Vagina (tissue), 2 donors: ENCODE data around the gene CSPG4. TPM values are rescaled to one million over a fixed set of nuclear protein-coding genes. Genes with fewer than 3 reads are reported as not detected.

Experiments
- DNase-seq, 2 donors: peaks; one replicate each; pipeline ENCODE4 v3.0.0-alpha.2; 2017; ENCODE audit errors: extremely low spot score in 2 of 2
- H3K27ac ChIP-seq: fragments of 200-600 bp; sonication (generic); one replicate; pipeline ENCODE4 v1.5.1; 2019
- H3K27me3 ChIP-seq: fragments of 200-600 bp; sonication (generic); one replicate; pipeline ENCODE4 v1.5.1; 2019
- H3K36me3 ChIP-seq, 2 donors: fragments of 200-600 bp; sonication (generic); one replicate each; pipeline ENCODE4 v1.5.1; 2017 to 2019
- H3K4me1 ChIP-seq: fragments of 200-600 bp; sonication (generic); one replicate; pipeline ENCODE4 v1.5.1; 2019
- H3K4me3 ChIP-seq, 2 donors: fragments of 200-600 bp; sonication (generic); 1 replicate in 1 of 2; 2 replicates in 1 of 2; pipeline ENCODE4 v1.5.1; 2016 to 2019
- H3K9me3 ChIP-seq: fragments of 200-600 bp; sonication (generic); one replicate; pipeline ENCODE4 v1.5.1; 2019
- CTCF ChIP-seq, 3 experiments: fragments of 450-650 bp in 2 of 3; fragments of 200-600 bp in 1 of 3; sonication (generic) in 1 of 3; IDR thresholded peaks; one replicate each; pipeline ENCODE4 v1.5.1; 2017 to 2019; ENCODE audit warnings: antibody characterized with exemption in 3 of 3, mild to moderate bottlenecking in 2 of 3, moderate library complexity in 2 of 3
- POLR2A ChIP-seq, 2 donors: fragments of 450-650 bp; IDR thresholded peaks; one replicate each; pipeline ENCODE4 v1.6.1; 2017; ENCODE audit warnings: antibody characterized with exemption in 2 of 2, mild to moderate bottlenecking in 2 of 2, moderate library complexity in 2 of 2
- POLR2AphosphoS5 ChIP-seq, 2 donors: sonication (generic); formaldehyde crosslinking; IDR thresholded peaks; one replicate each; pipeline ENCODE4 v1.9.0; 2017; ENCODE audit warnings: antibody characterized with exemption in 2 of 2, mild to moderate bottlenecking in 2 of 2, low read depth in 1 of 2; ENCODE audit not compliant: insufficient read depth in 1 of 2
- intact Hi-C: fragments of 100-400 bp; cut with DNase I; formaldehyde crosslinking; loops from one replicate; pipeline ENCODE4 v1.15.1; 2023
- total RNA-seq: library from RNA; depleted of rRNA; stranded (reverse); fragments of >200 nt; gene quantifications from one replicate; pipeline ENCODE4 v1.2.3, GENCODE V29; 2016

CSPG4 gene
- total RNA-seq, 1 donor from 2014 or later: 23.1 TPM

GRCh38 chr15:75727031-75727531, 14.4 kb upstream of the CSPG4 start:
- Histone ChIP-seq H3K9me3 (no peaks in the 10 kb centered on the region), H3K4me3 (no peak overlapping the region), H3K4me1 (peaks cover 25% of the 10 kb centered on the region), H3K27me3 (no peaks in the 10 kb centered on the region), H3K36me3 (no peaks in the 10 kb centered on the region), H3K27ac (no peak overlapping the region)
- intact Hi-C loops: loop anchor here (10.0 kb wide), 1 partner anchor 1338 kb away; no protein-coding TSS in a partner anchor
- TF ChIP-seq CTCF (IDR thresholded peaks at IDR 0.05): no peak
- no peak for DNase-seq

- Histone ChIP-seq H3K4me3 (no peak overlapping the region), H3K36me3 (no peaks in the 10 kb centered on the region), H3K9me3 (no peaks in the 10 kb centered on the region), H3K27me3 (no peaks in the 10 kb centered on the region), H3K4me1 (peaks cover 17% of the 10 kb centered on the region), H3K27ac (no peak overlapping the region)
- DNase-seq: no peak
- TF ChIP-seq POLR2AphosphoS5 (IDR thresholded peaks at IDR 0.05; ENCODE audit: insufficient read depth in 1 of 2, low read depth in 1 of 2): no peak
- intact Hi-C loops: loop anchor here (10.0 kb wide), 1 partner anchor 1339 kb away; no protein-coding TSS in a partner anchor
Observed at GRCh38 chr15:75725719-75726607, 13.3 kb upstream of the CSPG4 start.

GRCh38 chr15:75725006-75725718, 12.5 kb upstream of the CSPG4 start:
- H3K36me3 ChIP-seq: no peaks in the 10 kb centered on the region
- H3K4me1 ChIP-seq: peaks cover 19% of the 10 kb centered on the region
- H3K4me3 ChIP-seq: no peak overlapping the region
- intact Hi-C loops: loop anchor here (10.0 kb wide), 1 partner anchor 1340 kb away; no protein-coding TSS in a partner anchor
- DNase-seq: no peak
- no peaks in the 10 kb centered on the region for H3K27me3 ChIP-seq
- TF ChIP-seq CTCF (IDR thresholded peaks at IDR 0.05): no peak
- TF ChIP-seq POLR2AphosphoS5 (IDR thresholded peaks at IDR 0.05; ENCODE audit: insufficient read depth in 1 of 2, low read depth in 1 of 2): no peak
- TF ChIP-seq POLR2A (IDR thresholded peaks at IDR 0.05): no peak
- H3K27ac ChIP-seq: no peak overlapping the region
- H3K9me3 ChIP-seq: no peaks in the 10 kb centered on the region

GRCh38 chr15:75723847-75724660, 11.4 kb upstream of the CSPG4 start:
- no peak for TF ChIP-seq POLR2A (IDR thresholded peaks at IDR 0.05)
- TF ChIP-seq CTCF (IDR thresholded peaks at IDR 0.05): no peak
- peak in 1 of 2 donors; percentile 39 for TF ChIP-seq POLR2AphosphoS5 (IDR thresholded peaks at IDR 0.05; ENCODE audit: insufficient read depth in 1 of 2, low read depth in 1 of 2)
- Histone ChIP-seq H3K36me3 (no peaks in the 10 kb centered on the region), H3K27me3 (no peaks in the 10 kb centered on the region), H3K9me3 (no peaks in the 10 kb centered on the region), H3K4me1 (peaks cover 19% of the 10 kb centered on the region), H3K27ac (no peak overlapping the region), H3K4me3 (no peak overlapping the region)
- DNase-seq: no peak
- intact Hi-C loops: loop anchor here (10.0 kb wide), 1 partner anchor 1341 kb away; no protein-coding TSS in a partner anchor
